Nephron progenitor cell (in vitro differentiated cells): ENCODE results near the gene LEMD2.

Experiments
- DNase-seq: peaks from one replicate; pipeline ENCODE4 v3.0.0; 2021
- H3K27ac Mint-ChIP-seq: 2 replicates; pipeline ENCODE4 v1.8.0; 2021; ENCODE audit warnings: mild to moderate bottlenecking, moderate library complexity, mixed read lengths
- H3K27me3 Mint-ChIP-seq: 2 replicates; pipeline ENCODE4 v1.8.0; 2021; ENCODE audit warnings: mild to moderate bottlenecking, low read depth, mixed read lengths; ENCODE audit not compliant: poor library complexity
- H3K36me3 Mint-ChIP-seq: 2 replicates; pipeline ENCODE4 v1.8.0; 2021; ENCODE audit warnings: low read depth, mixed read lengths
- H3K4me1 Mint-ChIP-seq: 2 replicates; pipeline ENCODE4 v1.8.0; 2021; ENCODE audit warnings: mixed read lengths
- H3K4me3 Mint-ChIP-seq: 2 replicates; pipeline ENCODE4 v1.8.0; 2021; ENCODE audit warnings: mild to moderate bottlenecking, moderate library complexity, mixed read lengths
- H3K9me3 Mint-ChIP-seq: 2 replicates; pipeline ENCODE4 v1.8.0; 2021; ENCODE audit warnings: mild to moderate bottlenecking, moderate library complexity, mixed read lengths
- TF ChIP-seq, protein P1 (sequence below): fragments of 200-600 bp; sonication (generic); IDR thresholded peaks from 2 replicates; pipeline ENCODE4 v1.5.0; 2021; ENCODE audit warnings: antibody characterized with exemption

The LEMD2 gene

DNA sequence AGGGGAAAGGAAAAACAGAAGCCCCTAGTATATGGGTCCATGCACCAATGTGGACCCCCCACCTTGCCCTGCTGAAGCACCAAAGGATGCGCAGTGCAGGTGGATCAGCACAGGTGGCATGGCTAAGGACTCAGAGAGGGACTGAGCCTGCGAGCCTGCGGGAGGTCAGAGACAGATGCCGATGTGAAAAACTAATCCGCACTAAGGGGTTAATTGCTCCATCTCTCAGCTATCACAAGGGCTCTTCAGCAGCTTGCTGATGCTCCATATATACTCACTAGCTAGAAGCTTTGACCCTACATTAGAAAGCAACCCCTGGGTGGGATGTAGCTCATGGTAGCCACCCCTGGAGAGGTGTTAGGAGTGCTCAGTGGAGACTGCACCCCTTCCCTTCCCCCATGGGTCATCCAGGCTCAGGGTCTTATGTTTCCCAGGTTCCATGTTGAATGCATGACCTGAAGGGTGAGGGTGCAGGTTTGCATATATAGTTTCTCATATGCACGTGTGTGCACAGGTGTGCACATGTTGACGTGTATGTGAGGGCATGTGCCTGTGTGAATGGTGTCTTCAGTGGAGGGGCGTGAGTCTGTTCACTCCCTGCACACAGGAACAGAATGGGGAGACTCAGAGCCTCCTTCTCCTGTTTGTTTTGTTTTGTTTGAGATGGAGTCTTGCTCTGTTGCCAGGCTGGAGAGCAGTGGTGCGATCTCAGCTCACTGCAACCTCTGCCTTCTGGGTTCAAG lies 28.9 kb downstream of the LEMD2 start:
- Mint-ChIP-seq H3K36me3 (no peaks in the 10 kb centered on the region), H3K4me1 (peaks cover 90% of the 10 kb centered on the region), H3K27me3 (peaks cover 12% of the 10 kb centered on the region), H3K9me3 (no peaks in the 10 kb centered on the region), H3K27ac (peak overlapping the region; percentile 96), H3K4me3 (no peak overlapping the region)
- TF ChIP-seq, protein P1, sequence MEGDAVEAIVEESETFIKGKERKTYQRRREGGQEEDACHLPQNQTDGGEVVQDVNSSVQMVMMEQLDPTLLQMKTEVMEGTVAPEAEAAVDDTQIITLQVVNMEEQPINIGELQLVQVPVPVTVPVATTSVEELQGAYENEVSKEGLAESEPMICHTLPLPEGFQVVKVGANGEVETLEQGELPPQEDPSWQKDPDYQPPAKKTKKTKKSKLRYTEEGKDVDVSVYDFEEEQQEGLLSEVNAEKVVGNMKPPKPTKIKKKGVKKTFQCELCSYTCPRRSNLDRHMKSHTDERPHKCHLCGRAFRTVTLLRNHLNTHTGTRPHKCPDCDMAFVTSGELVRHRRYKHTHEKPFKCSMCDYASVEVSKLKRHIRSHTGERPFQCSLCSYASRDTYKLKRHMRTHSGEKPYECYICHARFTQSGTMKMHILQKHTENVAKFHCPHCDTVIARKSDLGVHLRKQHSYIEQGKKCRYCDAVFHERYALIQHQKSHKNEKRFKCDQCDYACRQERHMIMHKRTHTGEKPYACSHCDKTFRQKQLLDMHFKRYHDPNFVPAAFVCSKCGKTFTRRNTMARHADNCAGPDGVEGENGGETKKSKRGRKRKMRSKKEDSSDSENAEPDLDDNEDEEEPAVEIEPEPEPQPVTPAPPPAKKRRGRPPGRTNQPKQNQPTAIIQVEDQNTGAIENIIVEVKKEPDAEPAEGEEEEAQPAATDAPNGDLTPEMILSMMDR, result no peak
- DNase-seq, result no peak

DNA sequence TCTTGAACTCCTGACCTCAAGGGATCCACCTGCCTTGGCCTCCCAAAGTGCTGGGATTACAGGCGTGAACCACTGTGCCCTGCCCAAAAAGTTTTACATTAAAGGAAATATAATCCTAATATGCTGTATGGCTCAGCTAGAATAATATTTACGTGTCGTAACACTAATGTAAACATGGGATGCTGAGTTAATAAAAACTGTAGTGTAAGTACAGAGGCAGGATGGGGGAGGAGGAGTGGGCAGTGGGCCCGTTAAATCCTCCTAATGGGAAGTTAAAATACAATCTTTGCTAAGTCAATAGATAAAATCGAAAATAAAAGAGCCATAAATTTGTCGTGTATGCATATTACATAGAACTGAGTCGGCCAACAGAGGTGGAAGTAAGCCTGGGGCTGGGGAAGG lies 30.1 kb downstream of the LEMD2 start:
- Mint-ChIP-seq H3K9me3 (no peaks in the 10 kb centered on the region), H3K36me3 (no peaks in the 10 kb centered on the region), H3K27me3 (peaks cover 8% of the 10 kb centered on the region), H3K27ac (peak overlapping the region; percentile 82), H3K4me1 (peaks cover 91% of the 10 kb centered on the region), H3K4me3 (no peak overlapping the region)
- TF ChIP-seq, protein P1, result no peak
- DNase-seq, result no peak

DNA sequence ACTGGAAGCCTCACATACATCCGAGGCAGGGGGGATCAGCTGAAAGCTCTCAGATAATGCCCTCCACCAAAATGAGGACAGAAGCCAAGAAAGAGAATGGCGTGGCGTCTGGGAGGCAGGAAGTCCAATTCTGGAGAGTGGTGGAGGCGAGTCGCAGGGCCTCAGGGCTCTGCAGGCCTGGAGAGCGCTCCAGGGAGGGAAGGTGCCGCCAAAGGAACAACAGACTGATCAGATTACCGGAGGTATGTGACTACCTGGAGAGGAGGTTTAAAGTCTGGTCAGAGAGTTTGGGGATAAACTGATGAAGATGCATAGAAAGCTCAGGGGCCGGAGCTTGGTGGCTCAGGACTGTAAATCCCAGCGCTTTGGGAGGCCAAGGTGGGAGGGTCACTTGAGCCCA lies 31.0 kb downstream of the LEMD2 start:
- Mint-ChIP-seq H3K27me3 (peaks cover 2% of the 10 kb centered on the region), H3K4me1 (peaks cover 88% of the 10 kb centered on the region), H3K36me3 (no peaks in the 10 kb centered on the region), H3K9me3 (no peaks in the 10 kb centered on the region), H3K4me3 (no peak overlapping the region), H3K27ac (no peak overlapping the region)
- TF ChIP-seq, protein P1, result no peak
- no peak for DNase-seq

DNA sequence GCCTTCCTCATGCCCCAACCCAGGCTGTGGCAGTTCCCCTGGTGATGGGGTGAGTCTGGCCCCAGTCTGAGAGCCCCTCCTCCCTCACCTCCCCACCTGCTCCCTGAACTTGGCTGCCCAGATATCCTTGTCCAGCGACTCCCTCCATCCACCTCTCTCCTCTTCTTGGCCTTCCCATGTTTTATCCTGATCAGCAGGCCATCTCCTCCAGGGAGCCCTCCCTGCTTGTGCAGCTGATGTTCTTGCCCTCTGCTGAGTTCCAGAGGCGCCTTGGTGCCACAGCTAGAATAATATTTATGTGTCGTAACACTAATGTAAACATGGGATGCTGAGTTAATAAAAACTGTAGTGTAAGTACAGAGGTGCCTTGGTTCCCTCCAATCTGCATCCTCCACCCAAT lies 31.8 kb downstream of the LEMD2 start:
- no peak overlapping the region for H3K4me3 Mint-ChIP-seq
- peaks cover 2% of the 10 kb centered on the region for H3K27me3 Mint-ChIP-seq
- no peaks in the 10 kb centered on the region for H3K36me3 Mint-ChIP-seq
- no peaks in the 10 kb centered on the region for H3K9me3 Mint-ChIP-seq
- TF ChIP-seq, protein P1, result no peak
- H3K27ac Mint-ChIP-seq, result no peak overlapping the region
- H3K4me1 Mint-ChIP-seq, result peaks cover 90% of the 10 kb centered on the region
- DNase-seq, result no peak

DNA sequence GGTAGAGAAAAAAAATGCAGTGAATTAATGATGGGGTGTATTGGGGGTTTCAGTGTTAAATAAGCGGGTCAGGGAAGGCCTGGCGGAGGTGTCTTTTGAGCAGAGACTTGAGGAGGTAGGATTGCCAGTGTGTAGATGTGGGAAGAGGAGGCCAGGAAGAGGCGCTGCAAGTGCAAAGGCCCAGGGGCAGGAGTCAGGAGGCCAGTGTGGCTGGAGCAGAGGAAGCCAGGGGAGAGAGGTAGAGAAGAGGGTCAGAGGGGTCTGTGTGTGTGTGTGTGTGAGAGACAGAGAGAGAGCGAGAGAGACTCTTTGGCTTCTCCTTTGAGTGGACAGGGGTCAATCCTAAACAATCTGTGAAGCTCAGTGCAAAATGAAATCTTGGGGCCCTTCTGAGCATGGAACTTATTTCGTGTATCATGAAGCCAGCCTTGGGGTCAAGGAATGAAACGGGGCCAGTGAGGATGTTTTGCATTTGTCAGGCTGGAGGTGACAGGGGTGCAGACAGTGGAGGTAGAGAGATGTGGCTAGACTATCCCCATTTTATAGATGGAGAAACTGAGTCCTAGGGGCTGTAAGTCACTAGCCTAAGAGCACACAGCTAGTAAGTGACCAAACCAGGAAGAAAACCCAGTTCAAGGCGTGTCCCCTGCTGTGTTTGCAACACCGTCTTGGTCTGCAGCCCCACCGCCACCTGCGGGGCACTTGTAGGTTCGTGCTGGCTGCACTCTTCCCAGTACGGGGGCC lies 32.5 kb downstream of the LEMD2 start:
- H3K36me3 Mint-ChIP-seq, result no peaks in the 10 kb centered on the region
- H3K9me3 Mint-ChIP-seq, result no peaks in the 10 kb centered on the region
- H3K27me3 Mint-ChIP-seq, result peaks cover 2% of the 10 kb centered on the region
- peaks cover 90% of the 10 kb centered on the region for H3K4me1 Mint-ChIP-seq
- H3K27ac Mint-ChIP-seq, result peak overlapping the region; percentile 90
- no peak overlapping the region for H3K4me3 Mint-ChIP-seq
- TF ChIP-seq, protein P1, result no peak
- DNase-seq, result no peak
